GM21825 (cell line): Measurements from ENCODE around the gene FOXP1.
A peak's percentile ranks its signal among the peaks of the same experiment; 100 is the strongest.
"Not testable (repeated sequence)": the region's sequence is repeated elsewhere in the genome, so short reads cannot be mapped to it uniquely, and the experiment has no call there.

Experiments used
- ATAC-seq: cut with Tn5 transposase; IDR thresholded peaks from one replicate; pipeline ENCODE4 v1.9.1; 2021; ENCODE audit warnings: mild to moderate bottlenecking, moderate library complexity; ENCODE audit not compliant: unreplicated experiment

FOXP1 gene

GRCh38 chr3:71532639-71533395 lies 50.7 kb downstream of the FOXP1 start:
- no peak for ATAC-seq

GRCh38 chr3:71530903-71531530 lies 52.5 kb downstream of the FOXP1 start:
- ATAC-seq: no peak

GRCh38 chr3:71528816-71529215 lies 54.7 kb downstream of the FOXP1 start:
- ATAC-seq: peak; percentile 60

- not testable (repeated sequence) for ATAC-seq
Observed at GRCh38 chr3:71526448-71526847, 57.1 kb downstream of the FOXP1 start.

GRCh38 chr3:71525391-71525790 lies 58.1 kb downstream of the FOXP1 start:
- ATAC-seq: no peak

- ATAC-seq: no peak
Observed at GRCh38 chr3:71524672-71525071, 58.9 kb downstream of the FOXP1 start.

- no peak for ATAC-seq
Observed at GRCh38 chr3:71523628-71524027, 59.9 kb downstream of the FOXP1 start.

- no peak for ATAC-seq
Observed at GRCh38 chr3:71521940-71522876, 61.3 kb downstream of the FOXP1 start.

GRCh38 chr3:71521021-71521352 lies 62.5 kb downstream of the FOXP1 start:
- no peak for ATAC-seq

GRCh38 chr3:71520161-71521020 lies 63.1 kb downstream of the FOXP1 start:
- no peak for ATAC-seq

- ATAC-seq: no peak
Observed at GRCh38 chr3:71518089-71518488, 65.4 kb downstream of the FOXP1 start.

- ATAC-seq: no peak
Observed at GRCh38 chr3:71517271-71517791, 66.2 kb downstream of the FOXP1 start.

GRCh38 chr3:71515636-71516365 lies 67.7 kb downstream of the FOXP1 start:
- no peak for ATAC-seq

- no peak for ATAC-seq
Observed at GRCh38 chr3:71514621-71515020, 68.9 kb downstream of the FOXP1 start.

- ATAC-seq: no peak
Observed at GRCh38 chr3:71513515-71513914, 70.0 kb downstream of the FOXP1 start.

GRCh38 chr3:71513081-71513480 lies 70.4 kb downstream of the FOXP1 start:
- ATAC-seq: no peak

- no peak for ATAC-seq
Observed at GRCh38 chr3:71512544-71512943, 71.0 kb downstream of the FOXP1 start.

- ATAC-seq: peak; percentile 64
Observed at GRCh38 chr3:71512000-71512399, 71.5 kb downstream of the FOXP1 start.

GRCh38 chr3:71511446-71511845 lies 72.1 kb downstream of the FOXP1 start:
- no peak for ATAC-seq

- ATAC-seq: no peak
Observed at GRCh38 chr3:71511037-71511436, 72.5 kb downstream of the FOXP1 start.
